Neutrophil (primary cell): ENCODE results near the gene SASH1.

Experiments used
- H3K27ac ChIP-seq: fragments of 200-600 bp; sonication (generic); 2 replicates; pipeline ENCODE4 v1.5.1; 2016; ENCODE audit warnings: mild to moderate bottlenecking, moderate library complexity
- H3K27me3 ChIP-seq: fragments of 200-600 bp; sonication (generic); 2 replicates; pipeline ENCODE4 v1.6.0; 2016; ENCODE audit warnings: mild to moderate bottlenecking
- H3K36me3 ChIP-seq: fragments of 200-600 bp; sonication (generic); 2 replicates; pipeline ENCODE4 v1.5.1; 2017
- H3K4me1 ChIP-seq, 2 experiments: fragments of 200-600 bp in 1 of 2; sonication (generic) in 1 of 2; 1 replicate in 1 of 2; 2 replicates in 1 of 2; pipeline versions ENCODE4 v1.5.1 to v1.6.1; 2013 to 2016; ENCODE audit warnings: low read depth in 1 of 2, low read length in 1 of 2, mild to moderate bottlenecking in 1 of 2, moderate library complexity in 1 of 2; ENCODE audit not compliant: control insufficient read depth in 1 of 2, insufficient read depth in 1 of 2
- H3K4me3 ChIP-seq, 2 experiments: fragments of 200-600 bp in 1 of 2; sonication (generic) in 1 of 2; 1 replicate in 1 of 2; 2 replicates in 1 of 2; pipeline ENCODE4 v1.5.1; 2013 to 2016; ENCODE audit warnings: low read depth in 1 of 2, low read length in 1 of 2, mild to moderate bottlenecking in 1 of 2, moderate library complexity in 1 of 2
- H3K9me3 ChIP-seq: fragments of 200-600 bp; sonication (generic); 2 replicates; pipeline ENCODE4 v1.5.1; 2016
- TF ChIP-seq, protein P1 (sequence below): fragments of 200-600 bp; sonication (generic); IDR thresholded peaks from 2 replicates; pipeline ENCODE4 v1.5.1; 2016; ENCODE audit warnings: antibody characterized with exemption

The SASH1 gene

DNA sequence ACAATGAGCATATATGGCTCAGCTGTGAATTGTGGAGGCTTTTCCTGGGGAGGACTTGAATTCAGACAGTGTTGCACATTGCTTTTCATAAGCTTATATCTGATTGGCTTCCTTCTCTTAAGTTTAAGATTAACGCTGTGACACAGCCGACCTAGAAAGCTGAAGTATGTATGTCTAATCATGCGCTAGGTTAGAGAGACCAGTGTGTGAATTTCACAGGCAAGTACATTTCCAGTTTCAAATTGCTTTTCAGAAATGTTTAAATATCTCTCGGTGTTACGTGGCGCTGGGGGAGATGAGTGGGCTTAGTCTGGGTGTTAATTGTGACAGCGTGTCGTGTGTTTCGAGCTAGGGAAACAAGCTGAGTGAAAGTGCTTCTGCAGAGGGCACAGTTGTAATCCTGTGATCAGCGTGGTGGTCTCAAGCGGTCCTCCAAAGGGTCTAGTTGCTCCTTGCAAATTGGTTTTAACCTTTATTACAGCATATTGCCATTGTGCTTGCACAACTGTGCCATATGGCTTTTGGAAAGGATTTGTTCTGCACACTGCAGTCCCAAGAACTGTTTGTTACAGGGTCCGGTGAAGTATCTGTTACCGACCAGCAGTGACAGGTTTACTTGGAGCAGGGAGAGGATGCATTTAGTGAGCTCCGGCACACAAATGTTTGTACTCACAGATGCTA is 166.6 kb downstream of the SASH1 start:
- H3K9me3 ChIP-seq, result no peaks in the 10 kb centered on the region
- no peak overlapping the region for H3K27ac ChIP-seq
- no peaks in the 10 kb centered on the region for H3K36me3 ChIP-seq
- H3K4me1 ChIP-seq, result peaks cover 3 to 9% of the 10 kb centered on the region in 2 experiments
- H3K4me3 ChIP-seq, result no peak overlapping the region
- TF ChIP-seq, protein P1, sequence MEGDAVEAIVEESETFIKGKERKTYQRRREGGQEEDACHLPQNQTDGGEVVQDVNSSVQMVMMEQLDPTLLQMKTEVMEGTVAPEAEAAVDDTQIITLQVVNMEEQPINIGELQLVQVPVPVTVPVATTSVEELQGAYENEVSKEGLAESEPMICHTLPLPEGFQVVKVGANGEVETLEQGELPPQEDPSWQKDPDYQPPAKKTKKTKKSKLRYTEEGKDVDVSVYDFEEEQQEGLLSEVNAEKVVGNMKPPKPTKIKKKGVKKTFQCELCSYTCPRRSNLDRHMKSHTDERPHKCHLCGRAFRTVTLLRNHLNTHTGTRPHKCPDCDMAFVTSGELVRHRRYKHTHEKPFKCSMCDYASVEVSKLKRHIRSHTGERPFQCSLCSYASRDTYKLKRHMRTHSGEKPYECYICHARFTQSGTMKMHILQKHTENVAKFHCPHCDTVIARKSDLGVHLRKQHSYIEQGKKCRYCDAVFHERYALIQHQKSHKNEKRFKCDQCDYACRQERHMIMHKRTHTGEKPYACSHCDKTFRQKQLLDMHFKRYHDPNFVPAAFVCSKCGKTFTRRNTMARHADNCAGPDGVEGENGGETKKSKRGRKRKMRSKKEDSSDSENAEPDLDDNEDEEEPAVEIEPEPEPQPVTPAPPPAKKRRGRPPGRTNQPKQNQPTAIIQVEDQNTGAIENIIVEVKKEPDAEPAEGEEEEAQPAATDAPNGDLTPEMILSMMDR, result no peak
- peaks cover 30% of the 10 kb centered on the region for H3K27me3 ChIP-seq

DNA sequence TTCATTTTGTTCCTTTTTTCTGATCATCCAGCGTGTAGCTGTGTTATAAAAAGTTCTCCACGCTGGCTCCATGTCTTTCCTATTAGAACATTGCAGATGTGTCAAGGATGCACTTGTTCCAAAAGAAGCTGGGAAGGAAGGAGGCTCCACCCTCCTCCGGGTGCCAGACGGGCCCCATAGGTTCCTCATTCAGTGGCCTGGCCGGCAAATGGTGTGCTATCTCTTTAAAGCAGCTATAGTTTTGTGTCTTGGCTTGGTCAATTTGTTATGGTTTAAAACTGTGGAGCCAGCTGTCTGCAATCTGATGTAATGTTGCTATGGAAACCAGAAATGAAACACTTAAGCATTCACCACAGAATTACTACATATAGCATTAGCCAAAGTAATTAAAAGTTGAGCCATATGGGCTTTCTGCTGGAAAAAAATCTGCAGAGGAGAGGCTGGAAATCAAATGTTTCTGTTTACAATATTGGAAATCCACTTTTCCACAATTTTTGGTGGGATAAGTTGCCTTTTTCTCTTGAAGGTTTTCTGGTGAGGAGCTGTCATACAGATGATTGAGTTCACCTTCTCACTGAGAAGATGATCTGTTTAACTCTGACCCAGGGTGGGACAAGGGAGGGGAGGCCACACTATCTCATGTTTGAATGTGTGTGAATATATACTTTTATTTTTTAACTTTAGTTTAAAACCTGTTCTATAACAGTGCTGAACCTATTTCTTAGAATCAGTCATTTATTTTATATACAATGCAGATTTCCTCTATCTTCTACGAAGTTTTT is 167.4 kb downstream of the SASH1 start:
- Histone ChIP-seq H3K9me3 (no peaks in the 10 kb centered on the region), H3K4me1 (peaks cover 3 to 9% of the 10 kb centered on the region in 2 experiments), H3K36me3 (no peaks in the 10 kb centered on the region), H3K27ac (no peak overlapping the region), H3K27me3 (peaks cover 30% of the 10 kb centered on the region), H3K4me3 (no peak overlapping the region)
- TF ChIP-seq, protein P1, result no peak

DNA sequence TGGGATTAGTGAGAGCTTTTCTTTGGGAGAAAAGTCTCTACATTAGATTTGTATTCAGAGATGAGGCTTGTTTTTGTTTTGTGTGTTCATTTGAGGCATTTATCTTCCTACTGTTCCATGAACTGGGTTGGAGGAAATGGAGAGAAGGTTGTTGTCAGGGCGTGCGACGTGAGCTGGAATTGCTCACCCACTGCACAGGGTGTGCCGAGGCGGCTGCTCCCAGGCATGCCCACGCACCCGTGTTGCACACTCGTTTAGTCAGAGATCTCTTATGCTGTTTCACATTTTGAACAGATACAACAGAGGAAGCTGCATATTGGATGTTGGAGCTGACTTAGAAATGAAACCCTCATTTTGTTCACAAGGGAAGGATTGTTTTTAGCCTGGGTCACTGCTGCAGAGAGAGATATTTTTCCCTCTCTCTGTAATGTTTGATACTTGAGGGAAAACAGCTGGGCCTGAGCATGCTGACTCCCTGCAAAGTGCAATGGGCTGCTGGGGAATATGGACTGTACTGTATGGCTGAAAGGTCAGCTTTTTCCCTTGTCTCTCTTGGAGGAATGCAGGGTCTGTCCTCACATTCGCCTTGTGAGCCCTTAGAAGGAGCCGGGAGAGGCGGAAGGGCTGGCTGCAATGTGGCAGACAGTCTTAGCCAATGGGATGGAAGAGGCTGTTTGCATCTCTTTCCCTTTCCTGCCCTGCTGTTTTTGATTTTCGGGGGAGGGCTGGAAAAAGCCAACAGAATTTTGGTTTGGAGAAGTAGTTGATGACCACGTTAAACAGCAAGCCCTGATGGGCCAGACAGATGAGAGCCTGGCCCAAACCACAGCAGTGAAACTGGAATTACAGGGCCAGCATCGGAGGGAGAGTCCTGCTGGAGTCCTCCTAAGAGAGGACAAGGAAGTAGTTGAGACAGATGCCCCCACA is 170.8 kb downstream of the SASH1 start:
- Histone ChIP-seq H3K4me3 (no peak overlapping the region), H3K27me3 (peaks cover 16% of the 10 kb centered on the region), H3K36me3 (no peaks in the 10 kb centered on the region), H3K9me3 (no peaks in the 10 kb centered on the region), H3K4me1 (peaks cover 3 to 9% of the 10 kb centered on the region in 2 experiments), H3K27ac (no peak overlapping the region)
- TF ChIP-seq, protein P1, result no peak

DNA sequence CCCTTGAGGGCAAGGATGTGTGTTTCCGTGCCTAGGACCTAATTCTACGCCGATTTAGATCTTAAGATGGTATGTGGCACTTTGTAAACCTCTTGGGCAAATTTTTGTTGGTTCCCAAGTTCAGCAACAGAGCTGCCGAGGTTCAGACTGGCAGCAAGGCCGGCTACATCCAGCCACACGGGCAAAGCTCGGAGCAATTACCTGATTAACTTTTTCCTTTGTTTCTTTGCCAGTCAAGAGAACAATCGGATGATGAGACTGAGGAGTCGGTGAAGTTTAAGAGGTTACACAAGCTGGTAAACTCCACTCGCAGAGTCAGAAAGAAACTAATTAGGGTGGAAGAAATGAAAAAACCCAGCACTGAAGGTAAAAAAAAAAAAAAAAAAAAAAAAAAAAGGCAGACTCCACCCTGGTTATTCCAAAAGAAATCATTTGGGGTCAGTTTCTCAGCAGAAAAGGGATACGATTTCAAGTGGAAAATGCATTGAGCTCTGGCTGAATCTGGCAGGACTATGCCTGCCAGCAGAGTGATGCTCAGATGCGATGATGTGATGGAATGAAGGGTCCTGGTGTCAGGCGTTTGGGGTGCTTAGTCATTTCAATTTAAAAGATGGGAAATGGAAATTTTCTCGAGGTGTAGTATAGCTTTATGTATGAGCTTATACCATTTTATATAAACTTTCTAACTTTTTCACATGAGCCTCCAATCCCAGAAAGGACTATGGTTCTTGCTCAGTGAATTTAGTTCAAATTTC is 171.6 kb downstream of the SASH1 start:
- no peaks in the 10 kb centered on the region for H3K36me3 ChIP-seq
- no peak overlapping the region for H3K27ac ChIP-seq
- no peak overlapping the region for H3K4me3 ChIP-seq
- peaks cover 9% of the 10 kb centered on the region for H3K27me3 ChIP-seq
- no peaks in the 10 kb centered on the region for H3K9me3 ChIP-seq
- TF ChIP-seq, protein P1, result no peak
- peaks cover 3 to 9% of the 10 kb centered on the region in 2 experiments for H3K4me1 ChIP-seq

DNA sequence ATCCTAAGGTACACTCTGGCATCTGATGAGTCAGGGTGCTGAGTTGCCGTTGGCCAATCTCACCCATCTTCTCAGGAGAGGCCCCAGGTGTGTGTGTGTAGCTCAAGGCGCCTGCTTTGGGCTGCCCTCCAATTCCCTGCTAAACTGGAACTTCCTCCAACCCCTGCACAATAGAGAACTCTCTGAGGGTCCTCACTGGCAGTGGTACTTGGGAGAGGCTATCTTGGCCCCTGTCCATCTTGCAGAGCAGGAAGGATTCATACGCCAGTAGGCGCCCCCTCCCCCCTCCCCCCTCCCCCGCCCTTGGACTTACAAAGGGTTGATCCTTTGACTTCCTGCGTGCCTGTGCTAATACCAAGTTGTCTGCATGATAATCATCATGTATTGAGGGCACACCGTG is 173.6 kb downstream of the SASH1 start:
- H3K4me3 ChIP-seq, result no peak overlapping the region
- no peak overlapping the region for H3K27ac ChIP-seq
- no peaks in the 10 kb centered on the region for H3K4me1 ChIP-seq
- no peaks in the 10 kb centered on the region for H3K36me3 ChIP-seq
- no peaks in the 10 kb centered on the region for H3K27me3 ChIP-seq
- H3K9me3 ChIP-seq, result no peaks in the 10 kb centered on the region
- TF ChIP-seq, protein P1, result no peak
